GM13976 (cell line): ENCODE results near the gene FYCO1.

Experiments
- DNase-seq: peaks from one replicate; pipeline ENCODE4 v3.0.0; 2012; ENCODE audit warnings: low spot score
- CTCF ChIP-seq: IDR thresholded peaks from 2 replicates; pipeline ENCODE4 v1.5.1; 2012; ENCODE audit warnings: borderline replicate concordance, mild to moderate bottlenecking; ENCODE audit not compliant: insufficient read depth; ENCODE audit errors: extremely low read depth, missing control alignments, control extremely low read depth
- in situ Hi-C: fragments of 300-500 bp; cut with MboI; formaldehyde crosslinking; loops from one replicate; pipeline ENCODE4 v1.12.0; 2022; ENCODE audit warnings: low sequenced_read_pairs, mixed read lengths, inconsistent platforms; ENCODE audit not compliant: unreplicated experiment

The FYCO1 gene

GRCh38 chr3:45940781-45941365, 54.8 kb downstream of the FYCO1 start:
- in situ Hi-C loops = loop anchor here (5.0 to 10.0 kb wide), 3 partner anchors 136 to 434 kb away; partner anchors contain the start of genes CCR1 and CCR5
- no peak for TF ChIP-seq CTCF
- no peak for DNase-seq

- DNase-seq = no peak
- in situ Hi-C loops = loop anchor here (5.0 to 10.0 kb wide), 3 partner anchors 137 to 435 kb away; partner anchors contain the start of genes CCR1 and CCR5
Measured at GRCh38 chr3:45940004-45940780, 55.4 kb downstream of the FYCO1 start.

GRCh38 chr3:45939341-45939771, 56.3 kb downstream of the FYCO1 start:
- no peak for TF ChIP-seq CTCF
- in situ Hi-C loops = no loop called here
- DNase-seq = no peak

More at GRCh38 chr3:45940004-45940780, 55.4 kb downstream of the FYCO1 start:
- TF ChIP-seq CTCF = no peak

- peak; percentile 80 for TF ChIP-seq CTCF
- peak; percentile 81 for DNase-seq
- in situ Hi-C loops = no loop called here
Measured at GRCh38 chr3:45938864-45939263, 56.8 kb downstream of the FYCO1 start.

- no peak for TF ChIP-seq CTCF
- in situ Hi-C loops = no loop called here
- no peak for DNase-seq
Measured at GRCh38 chr3:45938043-45938435, 57.6 kb downstream of the FYCO1 start.

GRCh38 chr3:45937206-45938042, 58.2 kb downstream of the FYCO1 start:
- no peak for DNase-seq
- in situ Hi-C loops = no loop called here

More at GRCh38 chr3:45937206-45938042, 58.2 kb downstream of the FYCO1 start:
- TF ChIP-seq CTCF = no peak
